NCI-H2196 (cell line): ENCODE measurements around the gene PCCA.
"Not testable (repeated sequence)": the region's sequence is repeated elsewhere in the genome, so short reads cannot be mapped to it uniquely, and the experiment has no call there.

Experiments used
- DNase-seq: peaks from one replicate; lab custom pipeline; 2025; ENCODE audit not compliant: unreplicated experiment; lab: John Stamatoyannopoulos, UW

PCCA gene

GRCh38 chr13:100139817-100140216, 50.9 kb downstream of the PCCA start:
- DNase-seq = no peak

- DNase-seq = no peak
Measured at GRCh38 chr13:100140441-100140840, 51.5 kb downstream of the PCCA start.

- not testable (repeated sequence) for DNase-seq
Measured at GRCh38 chr13:100141461-100141961, 52.6 kb downstream of the PCCA start.

GRCh38 chr13:100146534-100146933, 57.6 kb downstream of the PCCA start:
- no peak for DNase-seq

- DNase-seq = no peak
Measured at GRCh38 chr13:100147825-100148224, 58.9 kb downstream of the PCCA start.

- DNase-seq = no peak
Measured at GRCh38 chr13:100148422-100148821, 59.5 kb downstream of the PCCA start.

GRCh38 chr13:100149389-100149788, 60.5 kb downstream of the PCCA start:
- no peak for DNase-seq

- not testable (repeated sequence) for DNase-seq
Measured at GRCh38 chr13:100150711-100151110, 61.8 kb downstream of the PCCA start.

GRCh38 chr13:100154842-100155416, 66.0 kb downstream of the PCCA start:
- DNase-seq = no peak

- DNase-seq = no peak
Measured at GRCh38 chr13:100156788-100157187, 67.9 kb downstream of the PCCA start.

- no peak for DNase-seq
Measured at GRCh38 chr13:100158569-100158968, 69.7 kb downstream of the PCCA start.

- no peak for DNase-seq
Measured at GRCh38 chr13:100159584-100159983, 70.7 kb downstream of the PCCA start.

GRCh38 chr13:100160450-100160849, 71.6 kb downstream of the PCCA start:
- DNase-seq = no peak

- DNase-seq = no peak
Measured at GRCh38 chr13:100163375-100163774, 74.5 kb downstream of the PCCA start.

GRCh38 chr13:100173203-100173602, 84.3 kb downstream of the PCCA start:
- DNase-seq = no peak

GRCh38 chr13:100174455-100174854, 85.6 kb downstream of the PCCA start:
- not testable (repeated sequence) for DNase-seq

GRCh38 chr13:100175078-100175802, 86.3 kb downstream of the PCCA start:
- no peak for DNase-seq

- DNase-seq = no peak
Measured at GRCh38 chr13:100175803-100176182, 86.9 kb downstream of the PCCA start.

GRCh38 chr13:100176801-100177400, 88.0 kb downstream of the PCCA start:
- DNase-seq = peak; percentile 3

- no peak for DNase-seq
Measured at GRCh38 chr13:100178309-100178708, 89.4 kb downstream of the PCCA start.

- no peak for DNase-seq
Measured at GRCh38 chr13:100179276-100179675, 90.4 kb downstream of the PCCA start.

- DNase-seq = no peak
Measured at GRCh38 chr13:100182900-100183490, 94.1 kb downstream of the PCCA start.
